ELF-1 (cell line): Measurements from ENCODE around the gene ZNF211.

Experiments
- DNase-seq: peaks from one replicate; pipeline ENCODE4 v3.0.0-alpha.2; 2016; ENCODE audit warnings: low read depth, low spot score

Gene ZNF211

DNA sequence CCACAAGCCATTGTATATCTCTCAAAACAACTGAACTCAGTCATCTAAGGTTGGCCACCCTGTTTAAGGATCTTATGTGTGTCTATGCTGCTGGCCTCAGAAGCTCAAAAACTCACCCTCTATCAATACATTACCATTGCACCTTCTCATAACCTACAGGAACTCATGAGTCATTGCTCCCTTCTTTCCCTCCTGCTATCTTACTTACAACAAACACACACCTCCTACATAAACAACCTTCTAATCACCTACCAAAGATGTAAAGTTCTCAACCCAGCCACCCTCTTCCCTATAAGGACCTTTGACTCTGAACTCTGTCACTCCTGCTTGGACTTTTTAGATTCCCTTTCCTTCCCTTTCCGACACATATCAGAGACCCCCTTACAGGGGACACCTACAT is 22.5 kb downstream of the ZNF211 start:
- no peak for DNase-seq

DNA sequence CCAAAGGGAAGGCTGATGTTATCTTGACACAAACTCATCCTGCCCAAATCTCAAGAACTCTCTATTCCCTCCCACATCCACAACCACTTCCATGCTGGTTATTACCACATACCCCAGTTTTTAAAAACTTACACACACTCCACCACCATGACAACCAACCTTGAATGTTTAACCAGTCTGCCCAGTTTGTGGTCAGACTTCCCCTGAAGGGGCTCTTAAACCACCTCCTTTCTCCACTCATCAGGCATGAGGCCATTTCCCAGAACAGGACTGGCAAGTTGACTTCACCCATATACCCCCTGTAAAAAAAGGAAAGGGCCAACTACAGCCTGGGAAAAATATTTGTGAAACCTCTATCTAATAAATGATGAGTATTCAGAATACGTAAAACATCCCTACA is 23.4 kb downstream of the ZNF211 start:
- DNase-seq: no peak

DNA sequence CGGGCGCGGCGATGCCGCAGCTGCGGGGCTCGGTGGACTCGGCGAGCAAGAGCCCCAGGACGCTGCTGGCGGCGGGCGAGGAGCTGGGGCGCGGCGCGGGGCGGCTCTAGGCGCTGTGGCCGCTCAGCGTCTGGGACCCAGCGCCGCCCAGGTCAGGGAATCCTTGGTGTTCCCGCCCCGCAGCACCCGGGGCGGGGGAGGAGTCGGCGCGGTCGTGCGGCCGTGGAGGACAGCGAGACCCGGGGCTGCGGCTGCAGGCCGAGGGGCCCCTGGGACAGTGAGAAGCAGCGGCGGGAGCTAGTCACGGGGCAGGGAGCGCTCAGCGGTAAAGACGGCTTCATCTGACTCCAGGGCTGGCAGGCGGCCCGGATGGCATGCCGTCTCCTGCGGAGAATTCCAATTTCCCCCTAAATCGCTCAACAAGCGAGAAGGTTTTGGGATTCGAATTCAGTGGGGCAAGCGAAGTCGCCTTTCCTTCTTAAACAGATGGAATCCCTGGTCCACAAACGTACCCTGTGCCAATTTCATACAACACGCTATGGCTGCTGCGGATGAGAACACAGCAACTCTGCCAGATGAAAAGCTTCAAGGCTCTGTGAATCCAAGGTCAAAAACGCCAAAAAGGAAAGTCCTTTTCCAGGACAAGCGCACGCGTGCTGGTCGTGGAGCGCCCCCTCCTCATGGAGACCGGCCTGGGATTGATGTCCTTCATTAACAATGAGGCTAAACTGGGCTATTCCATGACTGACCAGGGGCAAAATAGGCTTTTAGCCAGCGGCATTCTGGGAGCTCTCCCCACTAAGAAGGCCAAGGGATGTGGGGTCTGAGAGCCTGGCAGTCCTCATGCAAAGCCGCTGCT is 31.5 kb downstream of the ZNF211 start:
- DNase-seq: peak; percentile 55

DNA sequence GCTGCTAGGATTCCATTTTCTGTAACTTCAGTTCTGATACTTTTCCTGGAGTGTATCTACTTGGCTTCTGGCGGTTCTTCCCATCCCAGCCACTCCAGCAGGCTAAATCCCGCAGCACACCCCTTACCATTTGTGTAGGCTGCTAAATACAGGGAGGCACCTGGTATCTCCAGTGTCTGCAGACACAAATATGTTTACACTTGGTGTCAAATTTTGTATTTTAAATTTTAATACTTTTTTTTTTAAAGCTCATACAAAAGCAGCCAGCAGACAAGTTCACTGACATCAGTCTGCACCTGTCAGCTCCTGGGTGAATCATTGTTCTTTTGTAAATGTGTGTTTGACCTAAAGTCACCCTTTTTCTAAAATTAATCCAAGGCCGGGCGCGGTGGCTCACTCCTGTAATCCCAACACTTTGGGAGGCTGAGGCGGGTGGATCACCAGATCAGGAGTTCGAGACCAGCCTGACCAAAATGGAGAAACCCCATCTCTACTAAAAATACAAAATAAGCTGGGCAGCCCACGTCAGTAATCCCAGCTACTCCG is 32.4 kb downstream of the ZNF211 start:
- DNase-seq: no peak

DNA sequence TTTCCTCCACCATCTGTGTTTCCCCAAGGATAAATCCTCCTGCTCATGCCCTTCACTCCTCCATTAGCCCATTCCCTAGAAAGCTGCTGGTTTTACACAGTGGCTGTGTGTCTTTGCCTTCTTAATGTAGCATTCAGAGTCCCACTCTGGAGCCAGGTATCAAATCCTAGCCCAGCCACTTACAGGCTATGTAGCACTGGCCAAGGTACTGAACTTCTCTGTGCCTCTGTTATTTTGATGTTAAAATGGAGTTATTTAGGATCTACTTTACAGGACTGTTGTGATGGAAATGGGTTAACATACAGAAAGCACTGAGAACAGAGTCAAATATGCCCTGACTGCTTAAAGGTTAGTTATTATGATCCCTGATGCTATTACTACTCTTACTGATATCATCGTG is 34.3 kb downstream of the ZNF211 start:
- DNase-seq: no peak

DNA sequence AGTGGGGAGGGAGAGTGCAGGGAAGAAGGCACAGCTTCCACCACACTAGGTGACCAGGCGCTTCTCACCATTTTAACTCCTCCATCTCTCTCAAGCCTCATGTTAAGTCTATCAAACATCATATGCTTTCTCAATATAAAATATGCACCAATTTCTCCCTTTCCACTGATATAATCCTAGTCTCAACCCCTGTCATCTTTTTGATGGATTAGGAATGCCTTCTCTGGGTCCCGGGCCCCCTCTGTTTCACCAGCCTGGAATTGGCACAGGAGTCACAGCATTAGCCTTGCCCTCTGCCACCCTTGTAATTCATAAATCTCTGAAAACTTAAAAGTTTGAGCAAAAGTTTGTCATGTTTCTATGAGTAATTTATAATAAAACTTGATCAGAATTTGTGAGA is 35.7 kb downstream of the ZNF211 start, which contains the start of gene ZSCAN4:
ZSCAN4 (plus strand) TSS at position 301 of the 400 bp plus-strand sequence. CDS start 7,211 bp downstream, outside the sequence.
- no peak for DNase-seq

DNA sequence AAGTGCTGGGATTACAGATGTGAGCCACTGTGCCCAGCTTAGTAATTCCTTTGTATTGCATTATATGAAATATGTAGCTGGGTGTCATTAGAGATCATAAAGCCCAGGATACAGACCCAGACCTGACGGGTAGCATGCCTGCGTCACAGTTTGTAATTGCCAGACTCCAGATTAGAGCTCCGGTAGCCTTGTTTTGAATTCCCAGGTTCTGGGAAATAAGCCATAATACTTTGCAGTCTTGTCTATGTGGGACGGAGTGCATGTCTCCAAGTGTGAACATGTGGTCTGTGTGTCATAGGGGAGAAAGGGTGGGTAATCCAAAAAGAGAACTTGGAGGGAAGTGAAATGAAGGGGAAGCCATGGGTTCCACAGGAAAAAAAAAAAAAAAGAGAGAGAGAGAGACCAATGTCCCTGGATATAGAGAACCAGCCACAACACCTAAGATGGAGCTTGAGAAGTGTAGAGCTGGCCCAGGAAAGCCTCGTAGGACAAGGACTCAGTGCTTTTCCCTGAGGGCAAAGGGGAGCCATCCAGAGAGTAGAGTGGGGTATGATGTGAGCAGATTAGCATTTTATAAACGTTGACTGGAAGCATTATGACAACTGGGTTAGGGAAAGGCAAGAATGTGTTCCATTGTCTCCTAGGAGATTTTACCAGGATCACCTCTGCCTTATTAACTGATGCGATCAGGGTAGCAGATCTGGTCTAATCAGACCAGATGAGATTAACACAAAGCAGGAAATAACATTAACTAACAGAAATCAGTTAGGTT is 38.3 kb downstream of the ZNF211 start:
- no peak for DNase-seq

DNA sequence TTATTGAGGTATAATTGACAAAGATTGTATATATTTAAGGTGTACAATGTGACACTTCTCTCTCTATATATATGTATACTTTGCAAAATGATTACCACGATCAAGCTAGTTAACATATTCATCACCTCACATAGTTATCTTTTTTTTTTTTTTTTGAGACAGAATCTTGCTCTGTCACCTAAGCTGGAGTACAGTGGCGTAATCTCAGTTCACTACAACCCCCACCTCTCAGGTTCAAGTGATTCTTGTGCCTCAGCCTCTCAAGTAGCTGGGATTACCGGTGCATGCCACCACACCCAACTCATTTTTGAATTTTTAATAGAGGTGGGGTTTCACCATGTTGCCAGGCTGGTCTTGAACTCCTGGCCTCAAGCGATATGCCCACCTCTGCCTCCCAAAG is 39.5 kb downstream of the ZNF211 start:
- DNase-seq: no peak

DNA sequence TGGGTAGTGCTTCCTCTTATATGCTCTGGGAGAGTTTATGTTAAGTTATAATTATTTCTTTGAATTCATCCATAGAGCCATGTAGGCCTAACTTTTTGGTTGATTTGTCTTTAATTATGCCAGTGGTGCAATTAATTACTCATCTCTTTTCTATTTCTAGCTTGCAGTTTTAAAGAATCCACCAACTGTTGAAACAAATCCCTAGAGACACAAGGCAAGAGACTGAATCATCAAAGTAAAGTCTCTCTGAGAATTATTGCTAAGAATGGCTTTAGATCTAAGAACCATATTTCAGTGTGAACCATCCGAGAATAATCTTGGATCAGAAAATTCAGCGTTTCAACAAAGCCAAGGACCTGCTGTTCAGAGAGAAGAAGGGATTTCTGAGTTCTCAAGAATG is 42.9 kb downstream of the ZNF211 start:
- no peak for DNase-seq

DNA sequence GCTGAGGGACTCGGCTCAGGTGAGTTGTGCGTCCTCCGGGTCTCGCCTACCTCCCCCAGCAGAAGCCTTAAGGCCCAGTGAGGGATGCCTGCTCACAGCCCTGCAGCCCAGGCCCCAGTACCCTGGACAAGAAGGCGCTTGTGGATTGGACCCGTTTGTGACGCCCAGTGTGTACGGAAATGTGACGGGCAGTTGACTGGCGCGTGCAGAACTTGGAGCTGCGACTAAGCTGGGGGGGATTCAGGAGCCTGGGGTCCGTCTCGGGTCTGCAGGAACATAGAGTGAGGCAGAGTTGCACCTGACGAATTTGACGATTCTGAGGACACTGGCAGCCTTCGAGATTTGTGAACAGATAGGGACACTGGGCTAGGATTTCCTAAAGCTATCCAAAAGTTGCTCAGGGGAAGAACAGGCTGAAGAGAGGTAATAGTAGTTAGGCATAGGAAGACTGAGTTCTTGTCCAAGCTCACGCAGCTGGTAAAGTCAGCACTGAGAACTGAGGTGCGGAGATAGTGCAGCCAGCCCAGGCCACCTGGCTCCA is 49.3 kb downstream of the ZNF211 start:
- no peak for DNase-seq

DNA sequence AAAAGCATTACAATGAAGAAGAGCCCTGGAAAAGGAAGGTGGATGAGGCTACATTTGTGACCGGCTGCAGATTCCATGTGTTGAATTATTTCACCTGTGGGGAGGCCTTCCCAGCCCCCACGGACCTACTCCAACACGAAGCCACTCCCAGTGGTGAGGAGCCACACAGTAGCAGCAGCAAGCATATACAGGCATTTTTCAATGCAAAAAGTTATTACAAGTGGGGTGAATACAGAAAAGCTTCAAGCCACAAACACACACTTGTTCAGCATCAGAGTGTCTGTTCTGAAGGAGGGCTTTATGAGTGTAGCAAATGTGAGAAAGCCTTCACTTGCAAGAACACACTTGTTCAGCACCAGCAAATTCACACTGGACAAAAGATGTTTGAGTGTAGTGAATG is 53.8 kb downstream of the ZNF211 start:
- no peak for DNase-seq

DNA sequence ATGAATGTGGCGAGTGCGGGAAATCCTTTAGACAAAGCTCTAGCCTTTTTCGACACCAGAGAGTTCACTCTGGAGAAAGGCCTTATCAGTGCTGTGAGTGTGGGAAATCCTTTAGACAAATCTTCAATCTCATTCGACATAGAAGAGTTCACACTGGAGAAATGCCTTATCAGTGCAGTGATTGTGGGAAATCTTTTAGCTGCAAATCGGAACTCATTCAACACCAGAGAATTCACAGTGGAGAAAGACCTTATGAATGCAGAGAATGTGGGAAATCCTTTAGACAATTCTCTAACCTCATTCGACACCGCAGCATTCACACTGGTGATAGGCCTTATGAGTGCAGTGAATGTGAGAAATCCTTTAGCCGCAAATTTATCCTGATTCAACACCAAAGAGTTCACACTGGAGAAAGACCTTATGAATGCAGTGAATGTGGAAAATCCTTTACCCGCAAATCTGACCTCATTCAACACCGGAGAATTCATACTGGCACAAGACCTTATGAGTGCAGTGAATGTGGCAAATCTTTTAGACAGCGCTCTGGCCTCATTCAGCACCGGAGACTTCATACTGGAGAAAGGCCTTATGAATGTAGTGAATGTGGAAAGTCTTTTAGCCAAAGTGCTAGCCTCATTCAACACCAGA is 54.5 kb downstream of the ZNF211 start:
- DNase-seq: no peak

DNA sequence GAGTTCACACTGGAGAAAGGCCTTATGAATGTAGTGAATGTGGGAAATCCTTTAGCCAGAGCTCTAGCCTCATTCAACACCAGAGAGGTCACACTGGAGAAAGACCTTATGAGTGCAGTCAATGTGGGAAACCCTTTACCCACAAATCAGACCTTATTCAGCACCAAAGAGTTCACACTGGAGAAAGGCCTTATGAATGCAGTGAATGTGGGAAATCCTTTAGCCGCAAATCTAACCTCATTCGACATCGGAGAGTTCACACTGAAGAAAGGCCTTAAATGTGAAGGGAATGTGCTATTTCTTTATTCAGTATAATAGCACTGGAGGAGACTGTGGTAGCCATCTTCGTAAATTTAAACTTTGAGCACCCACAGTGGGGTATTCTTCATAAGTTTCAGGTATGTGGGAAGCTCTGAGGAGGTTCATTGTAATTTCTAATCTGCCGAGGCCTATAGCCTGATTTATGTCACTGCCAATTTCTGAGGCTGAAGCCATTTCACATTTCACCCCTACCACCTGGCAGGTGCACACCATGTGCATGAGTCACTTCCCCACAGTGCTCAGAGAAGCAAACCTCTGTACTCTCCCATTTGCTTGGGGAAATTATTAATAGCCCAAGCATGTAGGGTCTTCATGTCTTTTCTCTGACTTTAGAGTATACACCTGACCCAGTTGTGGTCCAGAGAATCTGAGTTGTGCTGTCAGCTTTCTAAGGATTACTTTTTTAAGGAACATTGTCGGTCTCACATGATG is 55.2 kb downstream of the ZNF211 start:
- no peak for DNase-seq

DNA sequence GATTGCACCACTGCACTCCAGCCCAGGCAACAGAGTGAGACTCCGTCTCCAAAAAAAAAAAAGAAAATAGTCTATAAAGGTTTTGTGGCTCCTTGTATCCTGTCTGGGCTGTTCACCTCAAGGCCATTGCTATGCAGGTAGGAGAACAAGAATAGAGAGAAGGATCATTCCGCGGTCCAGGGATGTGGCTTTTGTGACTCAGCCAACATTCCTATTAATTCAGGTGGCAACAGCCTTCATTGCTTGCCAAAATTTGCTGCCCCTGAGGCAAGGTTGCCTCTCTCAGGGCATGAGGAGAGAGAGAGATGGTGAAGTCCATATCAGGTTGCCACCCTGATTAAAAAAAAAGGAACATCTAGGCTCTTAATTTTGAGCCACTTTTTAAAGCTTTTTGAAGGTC is 56.8 kb downstream of the ZNF211 start:
- DNase-seq: no peak
